Measurements from ENCODE around the gene KLHL36. TPM values are rescaled to one million over a fixed set of nuclear protein-coding genes. Genes with fewer than 3 reads are reported as not detected.
"Not testable (repeated sequence)": the region's sequence is repeated elsewhere in the genome, so short reads cannot be mapped to it uniquely, and the experiment has no call there.

KLHL36 gene
- total RNA-seq, 1 donor from 2014 or later = 36.9 TPM

- intact Hi-C loops (cut with micrococcal nuclease) = no loop called here
- Mint-ChIP-seq H3K27ac (no peak overlapping the region), H3K4me3 (no peak overlapping the region), H3K4me1 (no peaks in the 10 kb centered on the region), H3K27me3 (peaks cover 33% of the 10 kb centered on the region), H3K9me3 (no peaks in the 10 kb centered on the region), H3K36me3 (ENCODE audit: low read depth) (no peaks in the 10 kb centered on the region)
- DNase-seq = no peak
Observed at GRCh38 chr16:84677849-84678248, 29.5 kb downstream of the KLHL36 start.

- Mint-ChIP-seq H3K4me3 (no peak overlapping the region), H3K36me3 (ENCODE audit: low read depth) (no peaks in the 10 kb centered on the region), H3K27me3 (peaks cover 34% of the 10 kb centered on the region), H3K4me1 (no peaks in the 10 kb centered on the region), H3K27ac (no peak overlapping the region), H3K9me3 (no peaks in the 10 kb centered on the region)
- DNase-seq = no peak
- intact Hi-C loops (cut with micrococcal nuclease) = no loop called here
Observed at GRCh38 chr16:84678541-84678940, 30.2 kb downstream of the KLHL36 start.

DNA sequence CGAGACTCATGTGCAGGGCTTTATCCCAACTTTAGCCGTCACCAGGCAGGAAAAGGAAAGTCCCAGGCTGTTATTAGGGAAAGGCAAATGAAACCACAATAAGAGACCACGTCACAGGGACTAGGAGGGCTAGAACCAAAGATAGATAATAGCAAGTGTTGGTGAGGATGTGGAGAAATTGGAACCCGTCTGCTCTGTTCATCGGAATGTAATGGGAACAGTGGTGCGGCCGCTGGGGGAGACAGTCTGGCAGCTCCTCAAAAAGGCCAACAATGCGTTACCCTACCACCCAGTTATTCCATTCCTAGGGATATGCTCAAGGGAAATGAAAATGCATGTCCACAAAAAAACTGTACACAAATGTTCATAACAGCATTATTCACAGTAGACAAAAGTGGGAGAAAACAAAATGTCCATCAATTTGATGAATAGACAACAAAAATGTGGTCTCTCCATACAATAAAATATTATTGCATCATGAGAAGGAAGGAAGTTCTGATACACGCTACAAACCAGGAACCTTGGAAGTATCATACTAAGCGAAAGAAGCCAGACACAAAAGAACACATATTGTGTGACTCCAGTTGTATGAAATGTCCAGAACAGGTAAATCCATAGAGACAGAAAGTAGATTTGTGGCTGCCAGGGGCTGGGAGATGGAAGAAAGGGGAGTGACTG lies 32.0 kb downstream of the KLHL36 start:
- intact Hi-C loops (cut with micrococcal nuclease) = no loop called here
- Mint-ChIP-seq H3K36me3 (ENCODE audit: low read depth) (no peaks in the 10 kb centered on the region), H3K27me3 (peaks cover 44% of the 10 kb centered on the region), H3K4me1 (no peaks in the 10 kb centered on the region), H3K9me3 (no peaks in the 10 kb centered on the region), H3K4me3 (no peak overlapping the region), H3K27ac (no peak overlapping the region)
- no peak for DNase-seq

DNA sequence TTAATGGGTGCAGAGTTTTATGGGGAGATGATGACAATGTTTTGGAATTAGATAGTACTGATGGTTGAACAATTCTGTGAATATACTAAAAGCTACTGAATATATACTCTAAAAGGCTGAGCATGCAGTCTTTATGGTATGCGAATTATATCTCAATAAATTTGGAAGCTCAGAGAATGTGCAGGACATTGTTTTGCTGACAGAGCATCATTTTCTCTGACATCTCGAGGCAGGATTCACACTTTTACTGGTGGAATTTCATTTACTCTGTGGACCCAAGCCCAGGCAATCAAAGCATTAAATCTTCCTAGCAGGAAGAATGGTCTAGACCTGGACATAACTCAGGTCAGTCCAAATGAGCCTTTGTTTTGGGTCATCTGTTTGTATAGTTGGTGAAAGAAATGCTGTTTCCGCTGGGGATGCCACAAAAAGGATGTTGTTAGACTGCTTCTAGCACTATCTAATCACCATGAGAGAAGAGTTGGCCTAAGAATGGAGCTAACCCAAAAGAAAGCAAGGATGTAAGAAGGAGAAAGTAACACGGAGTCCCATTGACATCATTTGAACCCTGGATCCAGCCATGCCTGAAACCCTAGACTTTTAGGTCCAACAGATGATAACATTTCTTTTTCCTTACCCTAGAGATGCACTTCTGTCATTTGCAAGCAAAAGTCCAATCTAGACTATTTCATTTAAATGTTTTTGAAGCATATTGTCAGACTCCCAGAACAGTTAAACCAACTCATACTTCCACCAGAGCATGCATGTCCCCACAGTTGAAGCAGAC lies 32.7 kb downstream of the KLHL36 start:
- DNase-seq = no peak
- H3K9me3 Mint-ChIP-seq = no peaks in the 10 kb centered on the region
- H3K36me3 Mint-ChIP-seq (ENCODE audit: low read depth) = no peaks in the 10 kb centered on the region
- H3K27ac Mint-ChIP-seq = no peak overlapping the region
- H3K4me1 Mint-ChIP-seq = no peaks in the 10 kb centered on the region
- H3K27me3 Mint-ChIP-seq = peaks cover 44% of the 10 kb centered on the region
- intact Hi-C loops (cut with micrococcal nuclease) = no loop called here
- no peak overlapping the region for H3K4me3 Mint-ChIP-seq

GRCh38 chr16:84683691-84684591 lies 35.6 kb downstream of the KLHL36 start:
- Mint-ChIP-seq H3K27ac (no peak overlapping the region), H3K36me3 (ENCODE audit: low read depth) (no peaks in the 10 kb centered on the region), H3K9me3 (no peaks in the 10 kb centered on the region), H3K4me3 (no peak overlapping the region), H3K4me1 (peaks cover 6% of the 10 kb centered on the region), H3K27me3 (peaks cover 38% of the 10 kb centered on the region)
- DNase-seq = no peak
- intact Hi-C loops (cut with micrococcal nuclease) = no loop called here

GRCh38 chr16:84684592-84684965 lies 36.3 kb downstream of the KLHL36 start:
- intact Hi-C loops (cut with micrococcal nuclease) = no loop called here
- Mint-ChIP-seq H3K27ac (no peak overlapping the region), H3K9me3 (no peaks in the 10 kb centered on the region), H3K4me1 (peaks cover 6% of the 10 kb centered on the region), H3K36me3 (ENCODE audit: low read depth) (no peaks in the 10 kb centered on the region), H3K27me3 (peaks cover 38% of the 10 kb centered on the region), H3K4me3 (no peak overlapping the region)
- DNase-seq = no peak

GRCh38 chr16:84685210-84685609 lies 36.9 kb downstream of the KLHL36 start:
- Mint-ChIP-seq H3K4me3 (no peak overlapping the region), H3K36me3 (ENCODE audit: low read depth) (no peaks in the 10 kb centered on the region), H3K4me1 (peaks cover 6% of the 10 kb centered on the region), H3K9me3 (no peaks in the 10 kb centered on the region), H3K27ac (no peak overlapping the region), H3K27me3 (peaks cover 36% of the 10 kb centered on the region)
- DNase-seq = no peak
- intact Hi-C loops (cut with micrococcal nuclease) = no loop called here

DNA sequence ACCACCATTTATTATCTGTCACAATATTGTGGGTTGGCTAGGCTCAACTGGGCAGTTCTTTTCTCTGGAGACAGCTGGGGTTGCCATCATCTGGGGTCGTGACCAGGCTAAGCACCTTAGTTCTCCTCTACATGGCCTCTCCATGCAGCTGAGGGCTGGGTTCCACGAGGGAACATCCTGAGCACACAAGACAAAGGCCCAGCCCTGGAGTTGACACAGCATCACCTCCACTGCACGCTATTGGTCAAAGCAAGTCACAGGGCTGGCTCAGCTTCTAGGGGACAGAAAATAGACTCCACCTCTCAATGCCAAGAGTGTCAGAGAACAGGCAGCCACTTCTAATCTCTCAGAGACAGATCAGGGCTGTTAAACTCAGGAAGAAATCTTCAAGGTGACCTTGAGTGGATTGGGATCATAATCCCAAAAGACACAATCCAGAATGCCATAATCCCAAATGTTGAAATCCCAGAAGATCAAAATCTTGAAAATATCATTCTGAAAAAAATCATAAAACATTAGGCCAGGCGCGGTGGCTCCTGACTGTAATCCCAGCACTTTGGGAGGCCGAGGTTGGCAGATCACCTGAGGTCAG lies 38.5 kb downstream of the KLHL36 start:
- no peak overlapping the region for H3K27ac Mint-ChIP-seq
- peaks cover 8% of the 10 kb centered on the region for H3K4me1 Mint-ChIP-seq
- no peak for DNase-seq
- no peak overlapping the region for H3K4me3 Mint-ChIP-seq
- H3K9me3 Mint-ChIP-seq = no peaks in the 10 kb centered on the region
- intact Hi-C loops (cut with micrococcal nuclease) = no loop called here
- no peaks in the 10 kb centered on the region for H3K36me3 Mint-ChIP-seq (ENCODE audit: low read depth)
- H3K27me3 Mint-ChIP-seq = peaks cover 26% of the 10 kb centered on the region

DNA sequence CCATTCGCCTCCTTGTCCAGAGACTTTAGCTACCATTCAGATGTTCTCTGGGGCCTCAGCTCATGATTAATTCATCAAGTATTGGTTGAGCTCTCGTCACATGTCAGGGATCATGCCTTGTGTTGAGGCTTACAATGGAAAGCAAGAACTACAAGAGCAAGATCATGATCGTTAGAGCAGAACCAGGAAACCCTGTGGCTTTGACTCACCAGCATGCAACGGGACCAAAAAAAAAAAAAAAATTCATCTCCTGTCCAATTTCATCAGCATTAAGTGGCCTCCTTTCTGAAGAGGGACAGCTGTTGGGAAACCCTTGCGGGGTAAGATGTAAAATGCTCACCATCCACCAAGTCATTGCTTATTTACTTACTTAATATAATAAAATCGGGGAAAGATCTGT lies 39.4 kb downstream of the KLHL36 start:
- Mint-ChIP-seq H3K4me3 (no peak overlapping the region), H3K27me3 (peaks cover 21% of the 10 kb centered on the region), H3K27ac (no peak overlapping the region), H3K9me3 (no peaks in the 10 kb centered on the region), H3K36me3 (ENCODE audit: low read depth) (no peaks in the 10 kb centered on the region), H3K4me1 (peaks cover 12% of the 10 kb centered on the region)
- no peak for DNase-seq
- intact Hi-C loops (cut with micrococcal nuclease) = no loop called here

DNA sequence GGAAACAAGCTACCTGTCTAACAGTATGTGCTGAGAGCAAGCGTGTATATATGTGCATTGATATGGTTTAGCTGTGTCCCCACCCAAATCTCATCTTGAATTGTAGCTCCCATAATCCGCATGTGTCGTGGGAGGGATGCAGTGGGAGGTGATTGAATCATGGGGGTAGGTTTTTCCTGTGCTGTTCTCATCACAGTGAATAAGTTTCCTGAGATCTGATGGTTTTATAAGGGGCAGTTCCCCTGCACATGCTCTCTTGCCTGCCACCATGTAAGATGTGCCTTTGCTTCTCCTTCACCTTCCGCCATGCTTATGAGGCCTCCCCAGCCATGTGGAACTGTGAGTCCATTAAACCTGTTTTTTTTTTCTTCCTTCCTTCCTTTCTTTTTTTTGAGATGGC lies 39.9 kb downstream of the KLHL36 start:
- H3K36me3 Mint-ChIP-seq (ENCODE audit: low read depth); H3K9me3 Mint-ChIP-seq; DNase-seq; H3K4me3 Mint-ChIP-seq; intact Hi-C loops (cut with micrococcal nuclease); H3K27ac Mint-ChIP-seq: not testable (repeated sequence)
- Mint-ChIP-seq H3K27me3 (peaks cover 21% of the 10 kb centered on the region), H3K4me1 (peaks cover 12% of the 10 kb centered on the region)

- Mint-ChIP-seq H3K4me1 (peaks cover 12% of the 10 kb centered on the region), H3K27ac (no peak overlapping the region), H3K4me3 (no peak overlapping the region), H3K27me3 (peaks cover 17% of the 10 kb centered on the region), H3K9me3 (no peaks in the 10 kb centered on the region), H3K36me3 (ENCODE audit: low read depth) (no peaks in the 10 kb centered on the region)
- DNase-seq = no peak
- intact Hi-C loops (cut with micrococcal nuclease) = no loop called here
Observed at GRCh38 chr16:84689111-84689510, 40.8 kb downstream of the KLHL36 start.

GRCh38 chr16:84690088-84690819 lies 41.9 kb downstream of the KLHL36 start:
- intact Hi-C loops (cut with micrococcal nuclease) = no loop called here
- no peak for DNase-seq
- Mint-ChIP-seq H3K27ac (no peak overlapping the region), H3K4me1 (peaks cover 12% of the 10 kb centered on the region), H3K27me3 (peaks cover 10% of the 10 kb centered on the region), H3K36me3 (ENCODE audit: low read depth) (no peaks in the 10 kb centered on the region), H3K4me3 (no peak overlapping the region), H3K9me3 (no peaks in the 10 kb centered on the region)

DNA sequence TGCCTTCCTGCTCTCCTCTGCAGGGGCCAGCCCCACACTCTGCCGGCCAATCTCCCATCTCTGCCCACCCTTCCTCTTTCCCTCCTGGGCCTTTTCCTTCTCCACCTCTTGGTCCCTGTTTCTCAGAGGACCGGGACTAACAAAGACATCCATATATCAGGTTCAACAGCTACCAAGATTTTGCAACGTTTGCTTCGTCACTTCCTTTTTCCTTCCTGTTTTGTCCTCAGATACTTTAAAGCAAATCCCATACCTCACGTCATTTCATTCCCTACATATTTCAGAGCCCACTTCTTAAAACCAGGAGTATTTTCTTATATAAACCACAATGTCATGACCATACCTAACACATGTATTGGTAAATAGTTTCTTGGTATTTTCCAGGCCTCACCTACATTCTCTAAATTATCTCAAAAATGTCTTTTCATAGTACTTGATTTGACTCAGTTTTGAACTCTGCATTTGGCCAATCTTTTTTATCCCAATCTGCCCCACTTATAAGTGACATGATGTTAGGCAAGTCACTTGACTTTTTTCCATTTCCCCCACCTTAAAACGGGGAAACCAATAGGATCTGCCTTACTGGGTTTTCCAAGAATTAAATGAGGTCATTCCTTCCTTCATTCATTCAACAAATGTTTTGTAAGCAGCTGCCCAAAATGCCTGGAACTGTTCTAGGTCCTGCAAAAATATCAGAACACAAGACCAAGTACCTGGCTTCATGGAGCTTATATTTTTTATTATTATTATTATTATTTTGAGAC lies 44.3 kb downstream of the KLHL36 start:
- H3K27me3 Mint-ChIP-seq = peaks cover 6% of the 10 kb centered on the region

More for the DNA sequence above, 44.3 kb downstream of the KLHL36 start:
- Mint-ChIP-seq H3K27ac (no peak overlapping the region), H3K9me3 (no peaks in the 10 kb centered on the region), H3K36me3 (ENCODE audit: low read depth) (no peaks in the 10 kb centered on the region), H3K4me1 (peaks cover 10% of the 10 kb centered on the region), H3K4me3 (no peak overlapping the region)
- DNase-seq = no peak
- intact Hi-C loops (cut with micrococcal nuclease) = no loop called here

Measured in activated CD4-positive, alpha-beta T cell treated with anti-CD3 and anti-CD28 coated beads, Interleukin-2, amount 10 ng/mL, durations not matched to agents 24 days and 14 days (primary cell).